Measurements from ENCODE around the gene ASTN2.

ASTN2 gene

DNA sequence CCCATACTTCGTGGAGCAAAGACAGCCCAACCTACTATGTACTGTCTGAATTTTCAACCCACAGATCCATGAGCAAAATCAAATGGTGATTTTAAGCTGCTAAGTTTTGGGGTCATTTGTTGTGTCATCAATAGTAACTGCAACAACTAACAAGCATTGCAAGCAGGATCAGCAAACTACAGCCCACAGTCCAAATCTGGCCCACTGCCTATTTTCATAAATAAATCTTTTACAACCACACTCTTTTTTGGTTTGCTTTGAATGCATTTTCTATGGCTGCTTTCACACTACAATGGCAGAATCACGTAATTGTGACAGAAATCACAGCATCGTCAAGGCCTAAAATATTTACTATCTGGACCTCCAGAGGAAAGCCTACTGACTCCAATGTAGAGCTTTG is 964.9 kb downstream of the ASTN2 start:
- TF ChIP-seq, protein P1, sequence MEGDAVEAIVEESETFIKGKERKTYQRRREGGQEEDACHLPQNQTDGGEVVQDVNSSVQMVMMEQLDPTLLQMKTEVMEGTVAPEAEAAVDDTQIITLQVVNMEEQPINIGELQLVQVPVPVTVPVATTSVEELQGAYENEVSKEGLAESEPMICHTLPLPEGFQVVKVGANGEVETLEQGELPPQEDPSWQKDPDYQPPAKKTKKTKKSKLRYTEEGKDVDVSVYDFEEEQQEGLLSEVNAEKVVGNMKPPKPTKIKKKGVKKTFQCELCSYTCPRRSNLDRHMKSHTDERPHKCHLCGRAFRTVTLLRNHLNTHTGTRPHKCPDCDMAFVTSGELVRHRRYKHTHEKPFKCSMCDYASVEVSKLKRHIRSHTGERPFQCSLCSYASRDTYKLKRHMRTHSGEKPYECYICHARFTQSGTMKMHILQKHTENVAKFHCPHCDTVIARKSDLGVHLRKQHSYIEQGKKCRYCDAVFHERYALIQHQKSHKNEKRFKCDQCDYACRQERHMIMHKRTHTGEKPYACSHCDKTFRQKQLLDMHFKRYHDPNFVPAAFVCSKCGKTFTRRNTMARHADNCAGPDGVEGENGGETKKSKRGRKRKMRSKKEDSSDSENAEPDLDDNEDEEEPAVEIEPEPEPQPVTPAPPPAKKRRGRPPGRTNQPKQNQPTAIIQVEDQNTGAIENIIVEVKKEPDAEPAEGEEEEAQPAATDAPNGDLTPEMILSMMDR (IDR thresholded peaks at IDR 0.05; ENCODE audit: low read depth, low read length, missing control alignments) = no peak

DNA sequence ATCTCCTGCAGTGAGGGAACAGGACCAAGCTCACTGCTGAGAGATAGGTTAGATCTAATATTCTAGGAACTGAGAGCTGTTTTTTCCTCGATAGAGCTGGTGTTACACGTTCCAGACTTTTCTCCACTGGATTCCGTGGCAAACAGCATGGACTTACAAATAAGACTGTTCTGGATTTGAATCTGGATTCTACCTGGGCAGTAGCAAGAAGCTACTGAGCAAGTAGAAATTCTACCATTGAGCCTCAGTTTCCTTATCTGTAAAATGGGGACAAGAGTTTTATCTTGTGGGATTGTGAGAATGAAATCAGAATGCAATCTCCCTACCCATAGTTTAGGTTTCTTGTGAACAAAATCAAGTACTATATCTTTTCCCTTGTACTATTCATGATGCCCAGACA is 966.4 kb downstream of the ASTN2 start:
- TF ChIP-seq, protein P1 (IDR thresholded peaks at IDR 0.05; ENCODE audit: low read depth, low read length, missing control alignments) = no peak
- no peak for DNase-seq (ENCODE audit: extremely low read depth, low read depth)
- no peak overlapping the region for H3K4me3 ChIP-seq (replicated peaks; ENCODE audit: low read depth, low read length)

More for the DNA sequence above, 964.9 kb downstream of the ASTN2 start:
- DNase-seq (ENCODE audit: extremely low read depth, low read depth) = no peak
- H3K4me3 ChIP-seq (replicated peaks; ENCODE audit: low read depth, low read length) = no peak overlapping the region

- H3K4me3 ChIP-seq (replicated peaks; ENCODE audit: low read depth, low read length) = no peak overlapping the region
- TF ChIP-seq, protein P1 (IDR thresholded peaks at IDR 0.05; ENCODE audit: low read depth, low read length, missing control alignments) = no peak
- DNase-seq (ENCODE audit: extremely low read depth, low read depth) = no peak
Observed at GRCh38 chr9:116447934-116448333, 966.9 kb downstream of the ASTN2 start.

DNA sequence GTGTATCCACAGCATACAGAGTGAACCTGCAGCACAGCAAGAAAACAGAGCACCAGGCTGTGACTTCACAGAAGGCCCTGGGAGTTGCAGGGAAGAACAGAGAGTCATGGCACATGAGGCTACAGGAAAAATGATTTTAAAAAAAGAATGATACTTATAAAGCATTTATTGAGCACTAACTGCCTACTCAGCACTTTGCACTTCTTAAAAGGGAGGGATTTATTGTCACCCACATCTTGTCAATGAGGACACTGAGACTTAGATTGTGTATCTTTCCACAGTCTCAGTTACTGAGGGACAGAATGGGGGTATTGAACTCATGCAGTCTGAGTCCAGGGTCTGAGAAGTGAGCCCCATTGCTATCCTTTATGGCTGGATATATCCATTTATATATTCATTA is 972.3 kb downstream of the ASTN2 start:
- TF ChIP-seq, protein P1 (IDR thresholded peaks at IDR 0.05; ENCODE audit: low read depth, low read length, missing control alignments) = no peak
- DNase-seq (ENCODE audit: extremely low read depth, low read depth) = no peak
- H3K4me3 ChIP-seq (replicated peaks; ENCODE audit: low read depth, low read length) = no peak overlapping the region

- no peak for DNase-seq (ENCODE audit: extremely low read depth, low read depth)
- TF ChIP-seq, protein P1 (IDR thresholded peaks at IDR 0.05; ENCODE audit: low read depth, low read length, missing control alignments) = no peak
- no peak overlapping the region for H3K4me3 ChIP-seq (replicated peaks; ENCODE audit: low read depth, low read length)
Observed at GRCh38 chr9:116437411-116438370, 977.2 kb downstream of the ASTN2 start.

DNA sequence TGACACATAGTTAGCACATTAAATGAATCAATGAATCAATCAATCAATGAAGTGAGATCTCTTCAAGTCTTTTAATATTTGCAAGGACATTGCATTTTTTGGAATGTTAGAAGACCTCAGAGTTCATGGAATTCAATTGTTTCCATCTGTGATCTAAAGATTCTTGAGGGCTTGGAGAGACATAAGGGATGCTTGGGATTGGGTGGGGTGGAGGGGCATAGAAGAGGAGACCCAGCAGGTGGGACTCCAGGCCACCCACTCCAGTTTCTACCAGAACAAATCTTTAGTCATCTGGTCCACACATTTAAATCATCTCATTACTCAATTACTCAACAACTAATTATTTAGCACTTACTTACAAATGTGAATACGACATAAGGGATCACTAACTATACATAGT is 978.7 kb downstream of the ASTN2 start:
- H3K4me3 ChIP-seq (replicated peaks; ENCODE audit: low read depth, low read length) = no peak overlapping the region
- TF ChIP-seq, protein P1 (IDR thresholded peaks at IDR 0.05; ENCODE audit: low read depth, low read length, missing control alignments) = no peak

More for the DNA sequence above, 978.7 kb downstream of the ASTN2 start:
- DNase-seq (ENCODE audit: extremely low read depth, low read depth) = no peak

All from HFF-Myc (cell line).